Tibial nerve (tissue), 4 donors: ENCODE measurements around the gene FAM234B. TPM values are rescaled to one million over a fixed set of nuclear protein-coding genes. Genes with fewer than 3 reads are reported as not detected.

Experiments used
- DNase-seq, 2 donors: peaks; one replicate each; pipeline ENCODE4 v3.0.0-alpha.2; 2019; ENCODE audit warnings: low spot score in 2 of 2
- H3K27ac ChIP-seq, 4 donors: fragments of 200-600 bp; sonication (generic) in 3 of 4; one replicate each; pipeline ENCODE4 v1.5.1; 2017 to 2019; ENCODE audit warnings: mild to moderate bottlenecking in 1 of 4
- H3K27me3 ChIP-seq, 2 donors: fragments of 200-600 bp; sonication (generic) in 1 of 2; one replicate each; pipeline versions ENCODE4 v1.5.1 to v1.6.0; 2017 to 2019
- H3K36me3 ChIP-seq, 3 donors: fragments of 200-600 bp; sonication (generic); one replicate each; pipeline ENCODE4 v1.5.1; 2018 to 2019
- H3K4me1 ChIP-seq, 4 donors: fragments of 200-600 bp; sonication (generic) in 3 of 4; one replicate each; pipeline ENCODE4 v1.5.1; 2017 to 2019
- H3K4me3 ChIP-seq, 4 donors: fragments of 200-600 bp; sonication (generic) in 3 of 4; one replicate each; pipeline ENCODE4 v1.5.1; 2017 to 2019; ENCODE audit warnings: mild to moderate bottlenecking in 1 of 4, moderate library complexity in 1 of 4
- H3K9me3 ChIP-seq, 4 donors: fragments of 200-600 bp; sonication (generic) in 3 of 4; one replicate each; pipeline ENCODE4 v1.5.1; 2017 to 2019
- EP300 ChIP-seq, 2 donors: sonication (generic); formaldehyde crosslinking; IDR thresholded peaks; one replicate each; pipeline ENCODE4 v1.6.1; 2017; ENCODE audit warnings: antibody characterized with exemption in 2 of 2, mild to moderate bottlenecking in 1 of 2
- POLR2A ChIP-seq, 2 donors: fragments of 450-650 bp; IDR thresholded peaks; one replicate each; pipeline ENCODE4 v1.6.1; 2017; ENCODE audit warnings: antibody characterized with exemption in 2 of 2, mild to moderate bottlenecking in 2 of 2, moderate library complexity in 2 of 2
- WGBS, 2 donors: methylation state at CpG; one replicate each; pipeline ENCODE4 v1.1.5; 2018; 5-methylcytosine and 5-hydroxymethylcytosine counted together
- total RNA-seq, 4 donors: library from RNA; depleted of rRNA; stranded (reverse); fragments of >200 nt; gene quantifications; one replicate each; pipeline ENCODE4 v1.1.0, GENCODE V29; 2016
- TF ChIP-seq, protein P1 (sequence below), 5 experiments: fragments of 200-600 bp in 3 of 5; fragments of 450-650 bp in 2 of 5; sonication (generic) in 3 of 5; IDR thresholded peaks; one replicate each; pipeline ENCODE4 v1.5.1; 2016 to 2019; ENCODE audit warnings: antibody characterized with exemption in 5 of 5, mild to moderate bottlenecking in 3 of 5, moderate library complexity in 2 of 5

FAM234B gene
- total RNA-seq, 4 donors from 2014 or later = 2.0 to 12.6 (median 8.4) TPM

DNA sequence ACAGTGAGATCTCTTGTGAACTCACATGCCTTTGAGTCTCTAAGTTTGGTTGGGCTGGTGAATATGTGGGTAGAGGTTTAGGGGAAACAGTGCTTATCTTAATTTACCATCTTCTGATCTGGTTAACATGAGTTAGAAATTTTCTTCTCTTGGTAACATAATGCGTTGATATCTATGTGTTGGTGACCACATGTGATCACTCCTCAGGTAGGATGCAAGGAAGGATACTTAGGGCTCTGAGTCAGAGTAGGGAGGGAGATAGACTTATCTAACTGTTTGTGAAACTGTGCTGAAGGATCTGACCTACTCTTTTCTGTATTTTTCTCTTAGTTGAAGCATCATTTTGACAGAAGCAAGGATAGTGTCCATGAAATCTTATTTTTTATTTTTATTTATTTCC is 23.1 kb downstream of the FAM234B start:
- 89 to 97% methylated on average over 1 of the region's 1 CpG for WGBS, 2 donors
- no peak overlapping the region for H3K27ac ChIP-seq
- H3K4me1 ChIP-seq = peaks cover 0 to 6% (median 0%) of the 10 kb centered on the region in 4 donors
- H3K4me3 ChIP-seq = no peak overlapping the region
- H3K9me3 ChIP-seq = no peaks in the 10 kb centered on the region
- no peak for DNase-seq
- no peaks in the 10 kb centered on the region for H3K27me3 ChIP-seq
- peaks cover 0 to 60% (median 0%) of the 10 kb centered on the region in 3 donors for H3K36me3 ChIP-seq
- TF ChIP-seq POLR2A (IDR thresholded peaks at IDR 0.05) (no peak), EP300 (IDR thresholded peaks at IDR 0.05) (no peak)
- TF ChIP-seq, protein P1, sequence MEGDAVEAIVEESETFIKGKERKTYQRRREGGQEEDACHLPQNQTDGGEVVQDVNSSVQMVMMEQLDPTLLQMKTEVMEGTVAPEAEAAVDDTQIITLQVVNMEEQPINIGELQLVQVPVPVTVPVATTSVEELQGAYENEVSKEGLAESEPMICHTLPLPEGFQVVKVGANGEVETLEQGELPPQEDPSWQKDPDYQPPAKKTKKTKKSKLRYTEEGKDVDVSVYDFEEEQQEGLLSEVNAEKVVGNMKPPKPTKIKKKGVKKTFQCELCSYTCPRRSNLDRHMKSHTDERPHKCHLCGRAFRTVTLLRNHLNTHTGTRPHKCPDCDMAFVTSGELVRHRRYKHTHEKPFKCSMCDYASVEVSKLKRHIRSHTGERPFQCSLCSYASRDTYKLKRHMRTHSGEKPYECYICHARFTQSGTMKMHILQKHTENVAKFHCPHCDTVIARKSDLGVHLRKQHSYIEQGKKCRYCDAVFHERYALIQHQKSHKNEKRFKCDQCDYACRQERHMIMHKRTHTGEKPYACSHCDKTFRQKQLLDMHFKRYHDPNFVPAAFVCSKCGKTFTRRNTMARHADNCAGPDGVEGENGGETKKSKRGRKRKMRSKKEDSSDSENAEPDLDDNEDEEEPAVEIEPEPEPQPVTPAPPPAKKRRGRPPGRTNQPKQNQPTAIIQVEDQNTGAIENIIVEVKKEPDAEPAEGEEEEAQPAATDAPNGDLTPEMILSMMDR (IDR thresholded peaks at IDR 0.05) = no peak

- TF ChIP-seq, protein P1 (IDR thresholded peaks at IDR 0.05) = no peak
- TF ChIP-seq POLR2A (IDR thresholded peaks at IDR 0.05) (no peak), EP300 (IDR thresholded peaks at IDR 0.05) (no peak)
- WGBS, 2 donors = 72 to 77% methylated on average over 6 of the region's 6 CpGs
- Histone ChIP-seq H3K36me3 (peaks cover 0 to 67% (median 0%) of the 10 kb centered on the region in 3 donors), H3K27me3 (no peaks in the 10 kb centered on the region), H3K4me1 (no peaks in the 10 kb centered on the region), H3K27ac (no peak overlapping the region), H3K9me3 (no peaks in the 10 kb centered on the region), H3K4me3 (no peak overlapping the region)
- no peak for DNase-seq
Observed at GRCh38 chr12:13069380-13069779, 25.2 kb downstream of the FAM234B start.

GRCh38 chr12:13071305-13072280 is 27.4 kb downstream of the FAM234B start:
- DNase-seq = no peak
- 83 to 86% methylated on average over 10 of the region's 10 CpGs for WGBS, 2 donors
- TF ChIP-seq EP300 (IDR thresholded peaks at IDR 0.05) = no peak
- TF ChIP-seq, protein P1 (IDR thresholded peaks at IDR 0.05) = no peak
- no peak for TF ChIP-seq POLR2A (IDR thresholded peaks at IDR 0.05)
- no peak overlapping the region for H3K4me3 ChIP-seq
- H3K27me3 ChIP-seq = no peaks in the 10 kb centered on the region
- no peak overlapping the region for H3K27ac ChIP-seq
- H3K36me3 ChIP-seq = peaks cover 0 to 76% (median 0%) of the 10 kb centered on the region in 3 donors
- no peaks in the 10 kb centered on the region for H3K9me3 ChIP-seq
- no peaks in the 10 kb centered on the region for H3K4me1 ChIP-seq

DNA sequence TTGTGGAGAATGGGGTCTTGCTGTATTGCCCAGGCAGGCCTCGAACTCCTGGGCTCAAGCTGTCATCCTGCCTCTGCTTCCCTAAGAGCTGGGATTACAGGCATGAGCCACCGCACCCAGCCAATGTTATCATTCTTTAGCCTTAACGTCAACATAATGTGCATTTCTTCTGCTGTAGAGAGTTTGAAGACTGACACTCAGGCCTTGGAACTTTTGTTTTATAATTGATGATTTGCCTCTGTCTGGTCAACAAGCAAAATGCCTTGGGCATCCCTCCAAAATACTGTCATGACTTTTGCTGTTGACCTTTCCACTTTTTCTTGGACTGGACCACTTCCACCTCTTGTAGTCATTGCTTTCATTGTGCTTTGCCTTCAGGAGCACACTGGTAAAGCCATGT is 29.0 kb downstream of the FAM234B start:
- Histone ChIP-seq H3K9me3 (no peaks in the 10 kb centered on the region), H3K27me3 (no peaks in the 10 kb centered on the region), H3K36me3 (peaks cover 0 to 64% (median 0%) of the 10 kb centered on the region in 3 donors), H3K4me3 (no peak overlapping the region), H3K27ac (no peak overlapping the region), H3K4me1 (no peaks in the 10 kb centered on the region)
- TF ChIP-seq POLR2A (IDR thresholded peaks at IDR 0.05) = no peak
- TF ChIP-seq, protein P1 (IDR thresholded peaks at IDR 0.05) = no peak
- no peak for TF ChIP-seq EP300 (IDR thresholded peaks at IDR 0.05)
- DNase-seq = no peak
- WGBS, 2 donors = 56 to 61% methylated on average over 3 of the region's 3 CpGs
